HG03442 (cell line): ENCODE measurements around the gene C14orf132.

Experiments used
- ATAC-seq: cut with Tn5 transposase; IDR thresholded peaks from one replicate; pipeline ENCODE4 v1.9.1; 2021; ENCODE audit warnings: mild to moderate bottlenecking, moderate library complexity; ENCODE audit not compliant: unreplicated experiment

Gene C14orf132

GRCh38 chr14:96114002-96114401 is 74.8 kb downstream of the C14orf132 start:
- ATAC-seq, result no peak

- ATAC-seq, result no peak
Observed at GRCh38 chr14:96117101-96117897, 78.1 kb downstream of the C14orf132 start.

- ATAC-seq, result no peak
Observed at GRCh38 chr14:96117960-96118359, 78.8 kb downstream of the C14orf132 start.

DNA sequence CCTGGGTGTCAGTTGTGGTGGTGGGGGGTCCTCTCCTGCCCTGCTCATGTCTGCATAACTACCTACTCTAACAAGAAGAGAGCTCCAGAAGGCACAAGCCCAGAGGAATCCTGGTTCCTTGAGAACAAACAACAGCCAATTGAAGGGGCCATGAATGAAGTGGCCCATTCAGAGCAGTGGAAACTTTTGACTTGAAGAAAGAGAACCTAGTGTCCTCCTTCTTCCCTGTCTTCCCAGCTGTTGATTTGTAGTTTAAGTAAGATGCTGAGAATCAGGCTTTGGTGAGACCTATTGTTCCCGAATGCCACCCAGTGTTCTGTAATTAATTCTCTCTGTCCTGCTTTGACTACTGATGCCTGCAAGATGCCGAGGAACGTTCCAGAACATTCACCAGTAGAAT is 79.2 kb downstream of the C14orf132 start:
- ATAC-seq, result no peak

- no peak for ATAC-seq
Observed at GRCh38 chr14:96119947-96120346, 80.8 kb downstream of the C14orf132 start.

- ATAC-seq, result no peak
Observed at GRCh38 chr14:96120392-96120791, 81.2 kb downstream of the C14orf132 start.

DNA sequence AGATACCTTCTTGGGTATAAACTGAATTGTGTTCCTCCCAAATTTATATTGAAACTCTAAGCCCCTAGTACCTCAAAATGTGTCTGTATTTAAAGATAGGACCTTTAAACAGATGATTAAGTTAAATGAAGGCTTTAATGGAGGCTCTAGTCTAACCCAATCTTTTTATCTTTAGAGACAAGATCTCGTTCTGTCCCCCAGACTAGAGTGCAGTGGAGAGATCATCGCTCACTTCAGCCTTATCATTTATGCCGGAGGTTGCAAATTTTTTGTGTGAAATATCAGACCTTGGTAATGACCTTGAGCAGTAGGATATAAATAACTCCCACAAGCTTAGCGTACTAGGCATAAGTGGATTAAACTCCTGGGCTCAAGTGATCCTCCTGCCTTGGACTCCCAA is 81.8 kb downstream of the C14orf132 start:
- no peak for ATAC-seq

- no peak for ATAC-seq
Observed at GRCh38 chr14:96121660-96122395, 82.7 kb downstream of the C14orf132 start.

DNA sequence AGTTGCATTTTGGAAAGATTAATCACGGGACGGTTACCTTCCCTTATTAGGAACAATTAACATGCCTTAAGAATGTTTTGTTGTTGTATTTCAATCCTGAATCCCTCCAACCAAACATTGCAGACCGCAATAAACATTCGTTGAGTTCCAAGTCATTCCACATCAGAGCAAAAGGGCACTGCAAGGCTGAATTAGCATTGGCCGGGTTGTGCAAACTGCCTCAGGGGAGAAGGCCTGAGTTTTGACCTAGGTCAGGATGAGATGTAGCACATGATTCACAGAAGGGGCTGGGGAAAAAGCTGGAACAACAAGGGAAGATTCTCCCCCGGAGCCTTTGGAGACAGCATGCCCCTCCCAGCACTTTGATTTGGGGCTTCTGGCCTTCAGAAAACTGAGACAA is 83.3 kb downstream of the C14orf132 start:
- ATAC-seq, result no peak

DNA sequence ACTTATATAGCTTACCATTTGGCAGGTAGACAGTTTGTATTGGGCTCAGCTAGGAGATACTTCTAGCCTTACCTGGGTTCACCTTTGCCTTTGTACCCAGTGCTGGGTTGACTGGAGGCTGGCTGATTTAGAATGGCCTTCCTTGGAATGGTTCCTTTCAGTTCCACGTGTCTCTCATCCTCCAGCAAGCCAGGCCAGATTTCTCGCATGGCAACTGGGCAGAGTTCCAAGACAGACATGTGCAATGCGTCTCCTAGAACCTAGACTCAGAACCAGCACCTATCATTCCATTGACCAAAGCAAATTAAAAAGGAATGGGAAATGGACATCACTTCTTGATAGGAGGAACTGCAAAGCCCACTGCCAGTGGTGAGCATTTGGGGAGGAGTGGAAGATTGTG is 86.4 kb downstream of the C14orf132 start:
- no peak for ATAC-seq

- ATAC-seq, result no peak
Observed at GRCh38 chr14:96126339-96126782, 87.2 kb downstream of the C14orf132 start.

DNA sequence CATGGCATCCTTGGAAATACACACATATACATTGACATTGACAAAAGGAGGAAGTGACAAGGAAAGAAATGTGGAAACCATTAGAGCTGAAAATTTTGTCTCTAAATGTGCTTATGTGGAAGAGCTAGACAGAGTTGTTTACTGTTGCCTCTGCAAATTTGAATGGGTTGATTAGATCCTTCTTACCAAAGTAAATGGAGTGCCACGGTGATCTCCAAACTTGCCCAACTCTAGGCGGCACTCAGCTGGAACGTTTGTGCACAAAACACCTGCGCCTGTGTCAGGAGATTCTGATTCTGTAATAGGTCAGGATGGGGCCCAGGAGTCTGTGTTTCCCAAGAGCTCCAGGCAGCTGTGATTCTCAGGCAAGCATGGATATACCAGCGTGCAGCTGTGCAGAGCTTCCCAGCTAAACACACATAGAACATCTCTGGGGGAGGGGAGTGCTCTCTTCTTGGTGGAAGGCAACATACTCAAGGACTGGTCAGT is 87.7 kb downstream of the C14orf132 start:
- no peak for ATAC-seq

DNA sequence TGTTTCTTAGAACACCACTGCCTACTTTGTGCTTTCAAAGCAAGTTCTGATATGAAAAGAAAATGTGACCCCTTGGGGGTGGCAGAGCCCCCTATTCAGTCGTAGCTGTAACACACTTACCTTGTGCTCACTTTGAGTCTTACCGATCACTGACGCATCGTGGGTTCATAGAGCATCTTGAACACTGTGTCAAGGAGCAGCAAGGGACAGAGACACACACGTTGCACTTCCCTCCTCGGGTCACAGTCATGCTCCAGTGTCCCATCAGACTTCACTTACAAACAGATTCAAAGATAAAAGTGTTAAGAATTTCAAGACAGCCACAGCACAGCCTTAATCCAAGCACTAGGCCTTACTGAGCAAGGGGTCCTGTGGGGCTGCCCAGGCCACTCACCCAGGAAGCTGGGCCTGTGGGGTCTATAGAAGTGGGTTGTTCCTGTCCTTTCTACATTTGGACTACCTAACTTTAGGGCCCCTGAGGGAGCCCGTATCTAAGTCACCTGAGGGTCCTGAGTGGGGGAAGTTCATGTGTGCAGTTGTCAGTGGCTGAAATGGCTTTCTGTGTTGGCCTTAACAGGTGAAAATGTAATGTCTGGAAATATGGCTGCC is 90.1 kb downstream of the C14orf132 start:
- no peak for ATAC-seq

DNA sequence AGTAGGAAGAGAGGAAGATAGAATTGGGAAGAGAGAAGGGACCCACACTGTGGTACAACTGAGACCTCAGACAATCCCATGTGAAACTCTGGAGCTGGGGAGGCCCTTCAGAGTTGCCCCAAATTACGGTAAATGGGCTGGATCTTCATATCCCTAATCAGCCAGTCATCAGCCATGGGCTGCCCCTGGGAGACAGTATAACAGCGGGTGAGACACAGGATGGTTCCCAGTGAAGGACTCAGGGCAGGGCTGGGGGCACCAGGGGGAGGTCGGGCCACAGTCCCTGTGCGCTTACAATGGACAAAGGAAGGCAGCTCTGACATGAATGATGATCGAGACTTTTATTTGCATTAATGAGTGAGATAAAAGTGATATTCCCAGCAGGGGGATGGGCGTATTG is 91.2 kb downstream of the C14orf132 start:
- ATAC-seq, result no peak

DNA sequence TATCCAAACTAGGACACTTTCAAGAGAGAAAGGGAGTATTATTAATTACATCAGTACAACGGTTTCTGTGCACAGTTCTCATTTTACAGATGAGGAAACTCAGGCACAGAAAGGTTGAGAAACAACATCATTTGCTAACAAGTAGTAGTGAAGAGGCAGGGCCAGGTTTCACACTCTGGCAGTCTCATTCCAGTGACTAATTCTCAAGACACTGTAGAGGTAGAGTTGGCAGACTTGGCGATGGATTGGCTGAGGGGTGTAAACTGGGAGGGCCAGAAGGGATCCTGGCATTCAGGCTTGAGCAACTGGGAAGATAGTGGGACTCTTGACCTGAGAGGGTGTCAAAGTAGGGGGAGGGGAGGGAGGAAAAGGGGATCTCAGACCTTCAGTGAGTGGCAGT is 91.7 kb downstream of the C14orf132 start:
- no peak for ATAC-seq

DNA sequence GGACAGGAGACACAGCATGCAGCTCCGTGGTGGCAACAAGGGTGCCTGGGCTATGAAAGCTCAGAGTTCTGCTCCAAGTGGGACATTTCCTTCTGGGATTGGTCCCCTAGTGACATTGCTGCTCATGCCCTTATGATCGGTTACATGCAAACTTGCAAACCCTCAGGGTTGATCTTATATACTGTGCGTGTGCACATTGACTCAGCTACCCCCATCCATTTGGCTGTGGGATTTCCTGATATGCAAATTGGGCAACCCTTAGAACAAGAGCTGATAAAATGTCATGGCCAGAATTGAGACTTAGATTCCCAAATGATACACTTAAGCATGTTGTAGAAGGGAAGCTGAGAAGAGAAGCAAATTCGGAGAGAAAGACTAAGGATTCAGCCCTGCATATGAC is 92.7 kb downstream of the C14orf132 start:
- no peak for ATAC-seq

GRCh38 chr14:96134508-96134907 is 95.3 kb downstream of the C14orf132 start:
- ATAC-seq, result no peak

GRCh38 chr14:96135285-96135684 is 96.1 kb downstream of the C14orf132 start:
- no peak for ATAC-seq

GRCh38 chr14:96136371-96137005 is 97.3 kb downstream of the C14orf132 start:
- no peak for ATAC-seq

- no peak for ATAC-seq
Observed at GRCh38 chr14:96138241-96138640, 99.1 kb downstream of the C14orf132 start.

DNA sequence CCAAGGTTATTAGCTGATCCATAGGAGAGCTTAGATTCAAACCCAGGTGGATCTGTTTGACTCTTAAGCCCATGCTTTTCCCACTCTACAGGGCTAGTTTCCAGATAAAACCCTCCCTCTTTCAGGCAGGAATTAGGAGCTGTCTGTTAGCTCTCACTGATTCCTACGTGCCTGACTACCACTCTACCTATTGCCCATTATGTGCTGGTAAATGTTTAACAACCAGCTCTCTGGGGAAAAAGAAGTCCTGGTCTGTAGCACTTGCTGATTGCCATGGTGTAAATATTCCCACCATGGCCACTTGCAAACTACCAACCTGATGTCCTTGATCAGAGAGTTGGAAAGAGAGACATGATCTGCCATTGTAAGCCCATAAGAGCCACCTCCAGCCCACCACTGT is 100.0 kb downstream of the C14orf132 start:
- ATAC-seq, result no peak
